B cell (primary cell): ENCODE results near the gene PPM1M.

Source experiments
- CTCF ChIP-seq: fragments of 200-600 bp; IDR thresholded peaks from one replicate; pipeline ENCODE4 v1.8.0; 2022; ENCODE audit warnings: antibody characterized with exemption, mild to moderate bottlenecking
- EZH2 ChIP-seq: IDR thresholded peaks from 2 replicates; pipeline ENCODE4 v1.6.1; 2012; ENCODE audit warnings: borderline replicate concordance, low read depth, mild to moderate bottlenecking, moderate library complexity, low read length; ENCODE audit not compliant: insufficient read depth, poor library complexity, severe bottlenecking

DNA sequence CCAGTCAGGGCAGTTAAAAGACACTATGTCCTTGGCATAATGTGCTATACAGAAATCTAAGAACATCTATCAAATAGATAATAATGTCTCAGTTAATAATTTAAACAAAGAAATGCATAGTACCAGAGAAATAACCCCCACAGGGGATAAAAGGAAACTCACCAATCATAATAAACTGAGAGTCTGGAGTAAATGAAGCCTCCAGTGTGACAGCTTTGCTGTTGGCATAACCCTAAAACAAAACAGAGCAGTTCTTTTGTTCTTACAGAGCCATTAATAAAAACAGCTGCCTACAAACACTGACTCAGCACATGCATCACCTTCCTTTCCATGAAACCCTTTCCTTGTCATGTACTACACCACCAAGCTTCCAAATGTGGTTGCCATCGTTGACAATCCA, 13.5 kb downstream of the PPM1M start:
- no peak for TF ChIP-seq EZH2
- TF ChIP-seq CTCF, result no peak
